GM13977 (cell line): ENCODE data around the gene PPIG.
A peak's percentile ranks its signal among the peaks of the same experiment; 100 is the strongest.
"Not testable (repeated sequence)": the region's sequence is repeated elsewhere in the genome, so short reads cannot be mapped to it uniquely, and the experiment has no call there.

Source experiments
- DNase-seq: peaks from one replicate; pipeline ENCODE4 v3.0.0; 2012; ENCODE audit warnings: low spot score
- CTCF ChIP-seq: IDR thresholded peaks from 2 replicates; pipeline ENCODE4 v1.5.1; 2012; ENCODE audit warnings: mild to moderate bottlenecking, control low read depth; ENCODE audit not compliant: insufficient read depth; ENCODE audit errors: extremely low read depth, missing control alignments
- in situ Hi-C: fragments of 300-500 bp; cut with MboI; formaldehyde crosslinking; loops from one replicate; pipeline ENCODE4 v1.12.0; 2022; ENCODE audit warnings: low sequenced_read_pairs, low pct_unique_long_range_greater_than_20kb, mixed read lengths, inconsistent platforms; ENCODE audit not compliant: unreplicated experiment

PPIG gene

DNA sequence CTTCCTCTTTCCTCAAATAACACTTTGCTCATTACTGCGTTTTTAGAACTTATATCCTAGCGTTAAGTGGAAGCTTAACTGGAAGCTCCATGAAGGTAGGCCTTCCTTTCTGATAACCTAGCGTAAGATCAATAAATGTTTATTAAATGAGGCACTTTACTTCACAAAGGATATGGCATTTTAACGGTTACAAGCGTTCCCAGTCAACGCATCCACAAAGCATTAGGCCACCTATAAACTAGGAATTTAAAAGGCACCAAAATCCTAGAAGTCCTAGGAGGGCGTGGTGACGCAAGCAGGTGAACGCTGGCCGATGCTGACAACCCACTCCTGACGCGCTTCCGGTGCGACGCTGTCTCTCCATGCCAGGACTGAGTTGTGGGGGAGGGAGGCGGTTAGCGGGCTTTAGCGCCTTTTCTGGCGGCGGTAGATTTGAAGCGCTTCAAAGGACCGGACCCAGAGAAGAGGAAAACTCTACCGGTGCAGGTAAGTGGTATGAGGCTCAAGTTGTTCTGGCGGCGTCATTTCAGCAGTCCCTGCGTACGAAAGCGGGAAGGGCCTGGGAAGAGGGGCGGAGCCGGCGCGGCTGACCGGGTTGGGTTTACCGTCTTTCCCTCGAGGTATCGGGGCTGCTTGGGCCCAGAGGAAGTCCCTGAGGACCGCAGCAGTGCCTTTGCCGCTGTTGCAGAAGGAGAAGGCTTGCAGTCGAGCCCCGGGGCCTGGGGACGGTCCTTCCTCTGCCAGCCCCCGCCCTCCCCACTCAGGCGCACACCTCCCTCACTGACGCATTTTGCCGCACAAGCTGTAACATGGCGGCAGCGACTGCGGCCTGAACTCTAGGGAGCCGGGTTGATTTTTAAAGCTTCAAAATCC is at the start of gene PPIG:
Gene PPIG, plus strand, starts transcription at position 347 of the 873 bp plus-strand sequence. CDS start 19,691 bp downstream, outside the sequence.
- in situ Hi-C loops: no loop called here
- DNase-seq: peak; percentile 88
- TF ChIP-seq CTCF: no peak

DNA sequence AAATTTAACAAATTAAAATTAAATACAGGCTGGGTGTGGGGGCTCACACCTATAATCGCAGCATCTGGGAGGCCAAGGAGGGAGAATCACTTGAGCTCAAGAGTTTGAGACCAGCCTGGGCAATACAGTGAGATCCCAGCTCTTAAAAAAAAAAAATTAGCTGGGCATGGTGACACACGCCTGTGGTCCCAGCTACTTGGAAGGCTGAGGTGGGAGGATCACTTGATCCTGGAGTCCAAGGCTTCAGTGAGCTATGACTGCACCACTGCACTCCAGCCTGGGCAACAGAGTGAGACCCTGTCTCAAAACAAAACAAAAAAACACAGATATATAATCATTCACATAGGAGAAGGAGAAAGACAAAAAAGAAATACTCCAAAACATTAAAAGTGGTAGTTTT is 44.7 kb upstream of the PPIG start:
- in situ Hi-C loops: loop anchor here (25.0 kb wide), 1 partner anchor 248 kb away; the partner anchor contains the start of gene SSB
- not testable (repeated sequence) for DNase-seq

GRCh38 chr2:169540146-169540545 is 44.0 kb upstream of the PPIG start:
- in situ Hi-C loops: loop anchor here (25.0 kb wide), 1 partner anchor 247 kb away; the partner anchor contains the start of gene SSB
- no peak for TF ChIP-seq CTCF

GRCh38 chr2:169542433-169542832 is 41.7 kb upstream of the PPIG start:
- in situ Hi-C loops: loop anchor here (25.0 kb wide), 1 partner anchor 245 kb away; the partner anchor contains the start of gene SSB
- TF ChIP-seq CTCF: no peak

More at GRCh38 chr2:169540146-169540545, 44.0 kb upstream of the PPIG start:
- DNase-seq: no peak

GRCh38 chr2:169546756-169547155 is 37.4 kb upstream of the PPIG start:
- no peak for TF ChIP-seq CTCF
- DNase-seq: no peak
- in situ Hi-C loops: loop anchor here (25.0 kb wide), 1 partner anchor 241 kb away; the partner anchor contains the start of gene SSB

More at GRCh38 chr2:169542433-169542832, 41.7 kb upstream of the PPIG start:
- no peak for DNase-seq

DNA sequence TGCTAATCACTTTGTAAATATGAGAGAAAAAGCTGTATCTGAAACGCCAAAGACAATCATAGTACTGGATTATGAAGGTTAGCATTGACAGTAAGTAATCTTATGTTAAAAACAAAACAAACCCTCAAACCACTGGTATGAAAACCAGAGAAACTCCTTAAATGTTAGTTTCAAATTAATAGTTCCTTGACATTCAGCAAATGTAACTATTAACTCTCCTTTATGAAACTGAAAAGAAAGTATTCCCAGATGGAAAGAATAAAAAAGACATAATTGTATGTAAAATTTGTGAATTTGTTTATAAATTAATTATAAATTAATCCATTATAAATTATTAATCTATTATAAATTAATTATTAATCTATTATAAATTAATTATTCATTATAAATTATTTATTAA is 22.8 kb upstream of the PPIG start:
- DNase-seq: no peak
- in situ Hi-C loops: no loop called here
- no peak for TF ChIP-seq CTCF

GRCh38 chr2:169562084-169562483 is 22.1 kb upstream of the PPIG start:
- in situ Hi-C loops, DNase-seq: not testable (repeated sequence)
